HL-60/S4 treated with phorbol 12-myristate 13-acetate at 8.2 ng/mL for 4 days and 3 days (cell line): ENCODE results near the gene QPCT.

Experiments used
- in situ Hi-C: fragments of 300-500 bp; cut with MboI; formaldehyde crosslinking; loops from 2 replicates; pipeline ENCODE4 v1.15.0; 2022; ENCODE audit warnings: low sequenced_read_pairs

QPCT gene

GRCh38 chr2:37422816-37423215 lies 78.4 kb downstream of the QPCT start:
- in situ Hi-C loops, result no loop called here
